Embryonic facial prominence (tissue), 1 donor: ENCODE data around the gene S100A13.

ENCODE experiments used
- DNase-seq: peaks from one replicate; pipeline ENCODE4 v3.0.0-alpha.2; 2016; ENCODE audit errors: extremely low spot score

S100A13 gene

DNA sequence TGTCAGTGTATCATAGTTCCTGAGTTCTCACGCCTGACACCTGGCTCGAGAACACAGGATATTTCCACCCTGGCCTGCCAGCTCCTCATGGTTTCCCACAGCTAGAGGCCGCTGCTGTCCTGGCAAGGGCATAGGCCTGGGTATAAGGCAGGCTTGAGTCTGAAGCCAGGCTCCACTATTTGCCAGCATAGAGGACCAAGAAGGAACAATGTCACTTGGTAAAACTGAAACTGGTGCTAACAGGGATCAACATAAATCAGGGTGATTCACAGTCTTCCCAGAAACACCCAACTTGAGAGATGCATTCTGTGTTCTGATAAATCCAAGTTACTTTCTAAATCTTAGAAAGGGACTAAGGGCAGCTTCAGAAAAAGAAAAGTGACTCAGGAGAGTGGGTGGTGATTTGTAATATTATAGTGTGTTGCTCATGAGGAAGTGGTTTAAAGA lies 54.7 kb downstream of the S100A13 start:
- DNase-seq = no peak

DNA sequence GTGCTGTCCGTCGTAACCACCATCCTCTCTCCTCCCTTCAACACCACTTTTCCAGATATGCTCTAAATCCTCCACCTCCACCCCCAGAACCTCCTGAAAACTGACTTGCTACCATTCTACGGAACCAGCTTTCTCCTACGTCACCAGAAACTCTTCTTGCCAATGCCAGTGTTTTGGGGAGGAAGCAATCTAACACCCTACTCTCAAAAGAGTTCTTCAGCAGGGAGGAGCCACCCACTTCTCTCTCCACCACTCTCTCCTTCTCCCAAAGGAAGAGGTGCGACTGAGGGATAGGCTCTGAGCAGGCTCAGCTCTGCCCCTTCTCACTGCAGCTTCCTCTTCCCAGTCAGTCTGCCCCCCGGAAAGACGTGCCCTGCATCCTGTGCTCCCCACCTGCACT lies 55.6 kb downstream of the S100A13 start:
- DNase-seq = no peak

DNA sequence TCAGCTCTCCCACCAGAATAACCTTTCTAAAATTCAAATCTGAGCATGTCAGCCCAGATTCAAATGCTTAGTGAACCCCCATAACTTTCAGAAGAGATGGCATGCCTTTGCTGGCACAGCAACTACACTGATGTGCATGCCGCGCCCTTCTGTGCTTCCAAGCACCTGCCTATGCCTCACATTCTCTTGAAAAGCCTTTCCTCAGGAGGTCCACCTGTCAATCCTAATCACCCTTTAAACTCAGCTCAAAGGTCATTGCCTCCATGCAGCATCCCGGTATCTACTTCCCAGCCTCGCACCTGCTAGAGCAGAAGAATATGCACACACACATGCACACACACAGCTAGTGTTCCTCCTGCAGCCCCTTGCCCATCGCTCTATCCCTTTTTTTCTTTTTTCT lies 56.4 kb downstream of the S100A13 start:
- no peak for DNase-seq

DNA sequence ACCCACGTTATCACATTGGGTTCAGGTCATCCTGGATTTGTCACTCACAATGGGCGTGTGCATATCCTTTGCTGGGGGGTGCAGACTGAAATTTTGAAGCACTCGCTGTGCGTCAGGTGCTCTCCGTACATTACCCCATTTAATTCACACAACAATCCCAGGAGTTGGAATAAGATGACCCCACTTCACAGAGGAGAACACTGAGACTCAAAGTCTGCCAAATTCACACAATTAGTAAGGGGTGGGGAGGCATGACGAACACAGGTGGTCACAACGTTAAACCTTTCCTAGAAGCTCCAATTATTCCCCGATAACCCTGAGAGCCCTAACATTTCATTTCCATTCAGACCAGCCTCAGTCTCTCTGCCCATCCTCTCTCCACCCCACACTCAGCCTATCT lies 57.8 kb downstream of the S100A13 start:
- DNase-seq = no peak
